SK-N-MC (cell line): ENCODE measurements around the gene GCSAM.

ENCODE experiments used
- EZH2 ChIP-seq: fragments of 200-600 bp; sonication (generic); IDR thresholded peaks from one replicate; pipeline ENCODE4 v1.6.1; 2017; ENCODE audit warnings: antibody characterized with exemption
- FOXP2 ChIP-seq: optimal IDR thresholded peaks from 2 replicates; pipeline ENCODE3; 2011; ENCODE audit warnings: mild to moderate bottlenecking, moderate library complexity; ENCODE audit not compliant: insufficient read depth; ENCODE audit errors: extremely low read length, control extremely low read depth
- POLR2AphosphoS5 ChIP-seq: IDR thresholded peaks from 2 replicates; pipeline ENCODE4 v1.6.1; 2012; ENCODE audit warnings: mild to moderate bottlenecking, low read depth, low read length, borderline replicate concordance

DNA sequence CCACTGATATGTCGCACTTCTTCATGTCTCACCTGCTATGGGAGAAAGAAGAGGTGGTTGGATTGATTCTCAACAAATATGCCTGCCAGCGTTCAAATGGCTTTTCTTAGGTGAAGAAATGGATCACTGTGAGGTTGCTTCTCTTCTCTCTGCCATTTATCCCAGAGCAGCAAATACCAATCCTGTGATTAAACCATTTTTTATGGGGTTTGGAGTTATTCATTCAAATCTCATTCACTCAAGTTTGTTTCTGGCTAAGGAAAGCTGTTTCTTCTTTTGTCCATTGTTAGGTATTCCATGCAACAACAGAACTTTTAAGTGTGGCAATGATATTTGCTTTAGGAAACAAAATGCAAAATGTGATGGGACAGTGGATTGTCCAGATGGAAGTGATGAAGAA lies 59.0 kb downstream of the GCSAM start:
- TF ChIP-seq EZH2 (no peak), POLR2AphosphoS5 (no peak), FOXP2 (no peak)
